ENCODE measurements around the gene IGFBP6. TPM values are rescaled to one million over a fixed set of nuclear protein-coding genes. Genes with fewer than 3 reads are reported as not detected.

IGFBP6 gene
- total and polyA plus RNA-seq, 2 donors, result 10.0 to 27.4 TPM

DNA sequence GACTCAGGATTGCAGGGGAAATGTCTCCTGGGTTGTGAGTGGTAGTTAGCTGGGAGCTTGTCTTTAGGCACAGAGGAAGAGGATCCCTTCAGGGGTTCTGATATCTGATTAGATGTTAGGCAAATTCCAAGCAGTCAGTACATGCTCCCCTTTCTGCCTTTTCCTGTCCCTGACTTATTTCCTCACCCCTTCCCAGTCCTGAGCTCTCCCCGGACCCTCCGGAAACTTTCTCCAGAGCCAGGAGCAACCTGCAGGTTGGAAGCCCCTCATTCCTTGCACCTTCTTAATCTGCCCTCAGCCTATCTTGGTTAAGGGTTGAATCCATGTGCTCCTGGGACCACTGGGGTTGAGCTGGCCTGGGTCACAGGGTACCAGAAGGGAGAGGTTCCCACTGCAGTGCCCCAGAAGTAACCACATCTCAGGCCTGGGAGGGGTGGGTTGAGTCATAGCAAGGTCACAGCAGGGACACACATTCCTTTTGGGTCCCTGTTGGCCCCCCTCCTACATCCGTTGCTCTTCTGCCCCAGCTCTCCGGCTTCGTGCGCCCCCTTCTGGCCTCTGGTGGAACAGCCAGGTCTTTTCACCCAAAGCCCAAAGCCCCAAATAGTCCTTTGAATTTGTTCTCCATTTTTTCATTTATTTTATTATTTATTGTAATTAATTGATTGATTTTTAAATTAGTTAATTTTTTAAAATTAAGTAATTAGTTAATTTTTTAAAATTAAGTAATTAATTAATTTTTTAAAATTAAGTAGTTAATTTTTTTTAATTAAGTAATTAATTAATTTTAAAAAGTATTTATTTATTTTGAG is 1.8 kb downstream of the IGFBP6 start:
- DNase-seq (ENCODE audit: low read depth in 6 of 9, low spot score in 9 of 9), result peak in 7 of 9 donors; percentile 55 to 89 (median 74)
- H3K27me3 ChIP-seq (ENCODE audit: control insufficient read depth in 2 of 2, insufficient read depth in 1 of 2, low read length in 1 of 2), result peaks cover 14 to 37% of the 10 kb centered on the region in 2 donors
- no peaks in the 10 kb centered on the region for H3K36me3 ChIP-seq (ENCODE audit: control insufficient read depth in 2 of 2, insufficient read depth in 2 of 2, low read length in 1 of 2)
- H3K4me1 ChIP-seq (ENCODE audit: control insufficient read depth in 2 of 2, insufficient read depth in 2 of 2, low read length in 2 of 2), result peaks cover 16 to 56% of the 10 kb centered on the region in 2 donors
- H3K9me3 ChIP-seq (ENCODE audit: control insufficient read depth in 2 of 2, insufficient read depth in 1 of 2, low read length in 1 of 2), result no peaks in the 10 kb centered on the region
- H3K4me3 ChIP-seq (ENCODE audit: low read length in 2 of 2), result no peak overlapping the region
- WGBS, result 30% methylated on average over 6 of the region's 6 CpGs
- H3K27ac ChIP-seq (ENCODE audit: low read depth in 1 of 2, low read length in 1 of 2), result peak overlapping the region in 1 of 2 donors; percentile 36

DNA sequence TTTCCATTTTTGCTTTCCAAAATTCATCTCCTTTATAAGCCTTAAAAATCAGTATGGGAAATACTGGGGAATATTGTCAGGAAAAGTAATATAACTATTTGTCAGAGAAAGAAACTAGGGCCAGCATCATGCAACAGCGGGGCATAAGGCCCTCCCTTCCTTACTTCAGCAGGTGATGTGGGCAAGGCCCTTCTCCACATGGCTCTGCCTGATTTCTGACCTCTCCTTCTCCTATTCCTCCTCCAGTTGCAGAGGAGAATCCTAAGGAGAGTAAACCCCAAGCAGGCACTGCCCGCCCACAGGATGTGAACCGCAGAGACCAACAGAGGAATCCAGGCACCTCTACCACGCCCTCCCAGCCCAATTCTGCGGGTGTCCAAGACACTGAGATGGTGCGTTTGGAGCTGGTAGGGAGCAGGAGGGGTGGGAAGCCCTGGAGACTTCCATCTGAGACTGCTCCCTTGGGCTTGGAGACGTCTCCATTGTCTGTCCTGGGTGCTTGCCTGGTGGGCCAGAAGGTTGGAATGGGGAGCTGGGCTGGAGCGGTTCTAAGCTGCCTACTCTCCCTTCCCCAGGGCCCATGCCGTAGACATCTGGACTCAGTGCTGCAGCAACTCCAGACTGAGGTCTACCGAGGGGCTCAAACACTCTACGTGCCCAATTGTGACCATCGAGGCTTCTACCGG is 3.1 kb downstream of the IGFBP6 start:
- no peaks in the 10 kb centered on the region for H3K9me3 ChIP-seq (ENCODE audit: control insufficient read depth in 2 of 2, insufficient read depth in 1 of 2, low read length in 1 of 2)
- H3K27me3 ChIP-seq (ENCODE audit: control insufficient read depth in 2 of 2, insufficient read depth in 1 of 2, low read length in 1 of 2), result peaks cover 14 to 37% of the 10 kb centered on the region in 2 donors
- no peak for DNase-seq (ENCODE audit: low read depth in 6 of 9, low spot score in 9 of 9)
- WGBS, result 94% methylated on average over 13 of the region's 13 CpGs
- H3K4me1 ChIP-seq (ENCODE audit: control insufficient read depth in 2 of 2, insufficient read depth in 2 of 2, low read length in 2 of 2), result peaks cover 16 to 56% of the 10 kb centered on the region in 2 donors
- H3K27ac ChIP-seq (ENCODE audit: low read depth in 1 of 2, low read length in 1 of 2), result no peak overlapping the region
- no peaks in the 10 kb centered on the region for H3K36me3 ChIP-seq (ENCODE audit: control insufficient read depth in 2 of 2, insufficient read depth in 2 of 2, low read length in 1 of 2)
- H3K4me3 ChIP-seq (ENCODE audit: low read length in 2 of 2), result no peak overlapping the region

GRCh38 chr12:53101266-53101665 is 3.8 kb downstream of the IGFBP6 start:
- no peaks in the 10 kb centered on the region for H3K36me3 ChIP-seq (ENCODE audit: control insufficient read depth in 2 of 2, insufficient read depth in 2 of 2, low read length in 1 of 2)
- H3K4me1 ChIP-seq (ENCODE audit: control insufficient read depth in 2 of 2, insufficient read depth in 2 of 2, low read length in 2 of 2), result peaks cover 16 to 56% of the 10 kb centered on the region in 2 donors
- DNase-seq (ENCODE audit: low read depth in 6 of 9, low spot score in 9 of 9), result no peak
- peaks cover 14 to 31% of the 10 kb centered on the region in 2 donors for H3K27me3 ChIP-seq (ENCODE audit: control insufficient read depth in 2 of 2, insufficient read depth in 1 of 2, low read length in 1 of 2)
- no peak overlapping the region for H3K4me3 ChIP-seq (ENCODE audit: low read length in 2 of 2)
- WGBS, result 97% methylated on average over 7 of the region's 7 CpGs
- no peaks in the 10 kb centered on the region for H3K9me3 ChIP-seq (ENCODE audit: control insufficient read depth in 2 of 2, insufficient read depth in 1 of 2, low read length in 1 of 2)
- no peak overlapping the region for H3K27ac ChIP-seq (ENCODE audit: low read depth in 1 of 2, low read length in 1 of 2)

DNA sequence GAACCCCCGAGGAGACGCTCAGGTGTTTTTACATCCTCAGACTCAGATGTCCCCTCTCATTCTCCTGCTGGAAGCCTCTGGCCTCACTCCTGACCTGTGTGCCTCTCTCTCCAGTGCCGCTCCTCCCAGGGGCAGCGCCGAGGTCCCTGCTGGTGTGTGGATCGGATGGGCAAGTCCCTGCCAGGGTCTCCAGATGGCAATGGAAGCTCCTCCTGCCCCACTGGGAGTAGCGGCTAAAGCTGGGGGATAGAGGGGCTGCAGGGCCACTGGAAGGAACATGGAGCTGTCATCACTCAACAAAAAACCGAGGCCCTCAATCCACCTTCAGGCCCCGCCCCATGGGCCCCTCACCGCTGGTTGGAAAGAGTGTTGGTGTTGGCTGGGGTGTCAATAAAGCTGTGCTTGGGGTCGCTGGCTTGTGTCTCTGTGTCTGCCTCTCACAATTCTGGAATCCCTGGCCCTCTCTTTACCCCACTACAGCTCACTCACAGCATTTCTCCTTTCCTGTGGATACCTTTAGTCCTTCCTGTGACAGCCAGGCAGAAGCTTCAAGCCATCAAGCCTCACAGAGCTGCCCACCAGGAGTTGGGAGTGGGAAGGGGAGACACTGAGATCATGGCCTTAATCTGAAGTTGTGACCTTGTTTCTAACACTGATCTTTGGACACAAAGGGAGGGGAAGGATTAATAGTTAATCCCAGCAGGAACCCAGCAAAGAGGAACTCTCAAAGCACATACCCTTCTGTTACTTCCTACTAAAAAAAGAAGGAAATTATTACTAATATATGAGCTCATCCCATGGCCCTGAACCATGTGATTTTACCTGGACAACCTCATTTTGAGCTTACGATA is 4.7 kb downstream of the IGFBP6 start:
- 92% methylated on average over 12 of the region's 12 CpGs for WGBS
- H3K36me3 ChIP-seq (ENCODE audit: control insufficient read depth in 2 of 2, insufficient read depth in 2 of 2, low read length in 1 of 2), result no peaks in the 10 kb centered on the region
- H3K4me3 ChIP-seq (ENCODE audit: low read length in 2 of 2), result no peak overlapping the region
- H3K9me3 ChIP-seq (ENCODE audit: control insufficient read depth in 2 of 2, insufficient read depth in 1 of 2, low read length in 1 of 2), result no peaks in the 10 kb centered on the region
- H3K27ac ChIP-seq (ENCODE audit: low read depth in 1 of 2, low read length in 1 of 2), result peak overlapping the region in 1 of 2 donors; percentile 72
- DNase-seq (ENCODE audit: low read depth in 6 of 9, low spot score in 9 of 9), result peak in 1 of 9 donors; percentile 26
- H3K4me1 ChIP-seq (ENCODE audit: control insufficient read depth in 2 of 2, insufficient read depth in 2 of 2, low read length in 2 of 2), result peaks cover 16 to 52% of the 10 kb centered on the region in 2 donors
- peaks cover 8 to 22% of the 10 kb centered on the region in 2 donors for H3K27me3 ChIP-seq (ENCODE audit: control insufficient read depth in 2 of 2, insufficient read depth in 1 of 2, low read length in 1 of 2)

DNA sequence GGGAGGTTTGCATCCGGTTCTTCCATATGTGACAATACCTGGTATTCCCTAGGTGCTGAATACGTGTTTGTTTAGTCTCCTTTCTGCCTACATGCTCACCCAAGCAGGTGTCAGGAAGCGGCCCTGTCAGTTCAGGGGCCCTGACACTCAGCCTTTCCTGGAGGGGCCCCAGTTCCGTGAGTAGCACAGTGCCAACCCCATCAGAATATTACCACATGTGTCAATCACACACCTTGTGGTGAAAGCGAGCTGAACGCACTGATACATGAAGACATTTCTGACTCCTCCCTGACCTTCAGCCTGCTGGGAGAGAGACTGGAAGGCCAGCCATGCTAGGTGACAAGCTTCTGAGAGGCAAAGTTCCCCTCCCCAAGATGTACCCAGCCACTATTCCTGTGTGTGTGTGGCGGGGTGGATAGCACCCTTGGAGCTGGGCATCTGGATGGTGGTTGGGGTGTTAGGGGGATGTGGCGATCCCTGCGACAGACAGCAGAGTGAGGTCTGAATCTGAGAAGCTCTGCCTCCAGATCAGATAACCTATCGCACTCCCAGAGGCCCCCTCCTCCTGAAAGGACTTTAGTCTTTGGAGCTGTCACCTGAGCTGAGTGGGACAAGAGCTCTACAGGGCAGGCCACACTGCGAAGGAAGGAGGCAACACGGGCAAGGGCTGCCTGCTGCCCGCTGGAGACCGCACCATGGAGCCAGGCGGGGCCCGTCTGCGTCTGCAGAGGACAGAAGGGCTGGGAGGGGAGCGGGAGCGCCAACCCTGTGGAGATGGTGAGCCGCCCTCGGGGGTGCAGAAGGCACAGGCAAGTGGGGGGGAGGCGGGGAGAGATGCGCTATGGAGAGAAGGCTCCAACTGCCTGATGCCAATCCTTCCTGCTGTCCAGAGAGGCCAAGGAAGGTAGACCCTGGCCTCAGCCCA is 5.7 kb downstream of the IGFBP6 start, which contains the start of gene SOAT2:
Gene SOAT2, plus strand, starts transcription at position 604 of the 925 bp plus-strand sequence. Its CDS starts 92 bp downstream, at position 696.
- H3K4me3 ChIP-seq (ENCODE audit: low read length in 2 of 2), result peak within 1 kb of the TSS in 1 of 2 donors; percentile 1

DNA sequence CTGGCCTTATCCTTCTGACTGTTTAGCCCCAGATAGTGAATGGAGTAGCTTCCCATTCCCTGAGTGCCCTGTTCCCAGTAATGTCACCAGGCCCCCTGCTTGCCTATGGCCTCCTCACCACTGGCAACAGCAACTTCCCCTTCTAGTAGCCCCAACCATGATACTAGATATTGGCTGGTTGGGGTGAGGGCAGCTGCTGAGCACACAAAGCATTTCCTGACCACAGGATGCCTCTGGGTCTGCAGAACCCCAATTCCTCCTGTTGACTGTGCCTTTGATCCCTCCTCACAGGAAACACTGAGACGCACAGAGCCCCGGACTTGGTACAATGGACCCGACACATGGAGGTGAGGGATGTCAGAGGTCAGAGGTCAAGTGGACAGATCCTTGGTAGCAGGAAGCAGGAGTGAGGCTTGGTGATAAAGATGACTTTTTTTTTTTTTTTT is 6.4 kb downstream of the IGFBP6 start:
- peaks cover 2 to 5% of the 10 kb centered on the region in 2 donors for H3K27me3 ChIP-seq (ENCODE audit: control insufficient read depth in 2 of 2, insufficient read depth in 1 of 2, low read length in 1 of 2)
- H3K4me3 ChIP-seq (ENCODE audit: low read length in 2 of 2), result no peak overlapping the region
- H3K4me1 ChIP-seq (ENCODE audit: control insufficient read depth in 2 of 2, insufficient read depth in 2 of 2, low read length in 2 of 2), result peaks cover 9 to 37% of the 10 kb centered on the region in 2 donors
- H3K9me3 ChIP-seq (ENCODE audit: control insufficient read depth in 2 of 2, insufficient read depth in 1 of 2, low read length in 1 of 2), result no peaks in the 10 kb centered on the region
- 10% methylated on average over 3 of the region's 3 CpGs for whole genome bisulfite sequencing
- peak in 1 of 9 donors; percentile 49 for DNase-seq (ENCODE audit: low read depth in 6 of 9, low spot score in 9 of 9)
- no peaks in the 10 kb centered on the region for H3K36me3 ChIP-seq (ENCODE audit: control insufficient read depth in 2 of 2, insufficient read depth in 2 of 2, low read length in 1 of 2)
- peak overlapping the region in 1 of 2 donors; percentile 72 for H3K27ac ChIP-seq (ENCODE audit: low read depth in 1 of 2, low read length in 1 of 2)

More for the DNA sequence above, 5.7 kb downstream of the IGFBP6 start, which contains the start of gene SOAT2:
- Histone ChIP-seq H3K27me3 (ENCODE audit: control insufficient read depth in 2 of 2, insufficient read depth in 1 of 2, low read length in 1 of 2) (peaks cover 2 to 12% of the 10 kb centered on the region in 2 donors), H3K27ac (ENCODE audit: low read depth in 1 of 2, low read length in 1 of 2) (peak within 1 kb of the TSS; percentile 42 to 72), H3K9me3 (ENCODE audit: control insufficient read depth in 2 of 2, insufficient read depth in 1 of 2, low read length in 1 of 2) (no peaks in the 10 kb centered on the region), H3K36me3 (ENCODE audit: control insufficient read depth in 2 of 2, insufficient read depth in 2 of 2, low read length in 1 of 2) (no peaks in the 10 kb centered on the region), H3K4me1 (ENCODE audit: control insufficient read depth in 2 of 2, insufficient read depth in 2 of 2, low read length in 2 of 2) (peaks cover 14 to 44% of the 10 kb centered on the region in 2 donors)
- whole genome bisulfite sequencing, result 56% methylated on average over 23 of the region's 23 CpGs
- peak in 5 of 9 donors; percentile 61 to 87 (median 71) for DNase-seq (ENCODE audit: low read depth in 6 of 9, low spot score in 9 of 9)

GRCh38 chr12:53105256-53105655 is 7.8 kb downstream of the IGFBP6 start:
- DNase-seq (ENCODE audit: low read depth in 6 of 9, low spot score in 9 of 9), result no peak
- 96% methylated on average over 8 of the region's 8 CpGs for WGBS
- no peak overlapping the region for H3K4me3 ChIP-seq (ENCODE audit: low read length in 2 of 2)
- no peak overlapping the region for H3K27ac ChIP-seq (ENCODE audit: low read depth in 1 of 2, low read length in 1 of 2)
- no peaks in the 10 kb centered on the region for H3K9me3 ChIP-seq (ENCODE audit: control insufficient read depth in 2 of 2, insufficient read depth in 1 of 2, low read length in 1 of 2)
- H3K36me3 ChIP-seq (ENCODE audit: control insufficient read depth in 2 of 2, insufficient read depth in 2 of 2, low read length in 1 of 2), result no peaks in the 10 kb centered on the region
- H3K27me3 ChIP-seq (ENCODE audit: control insufficient read depth in 2 of 2, insufficient read depth in 1 of 2, low read length in 1 of 2), result no peaks in the 10 kb centered on the region
- H3K4me1 ChIP-seq (ENCODE audit: control insufficient read depth in 2 of 2, insufficient read depth in 2 of 2, low read length in 2 of 2), result peaks cover 9 to 29% of the 10 kb centered on the region in 2 donors
